Putamen (tissue), 1 donor: ENCODE results near the gene SCG5.
A peak's percentile ranks its signal among the peaks of the same experiment; 100 is the strongest.

Experiments
- DNase-seq: peaks from one replicate; pipeline ENCODE4 v3.0.0-alpha.2; 2016; ENCODE audit warnings: low spot score

The SCG5 gene

GRCh38 chr15:32659340-32660155 is 18.0 kb downstream of the SCG5 start:
- DNase-seq, result no peak

DNA sequence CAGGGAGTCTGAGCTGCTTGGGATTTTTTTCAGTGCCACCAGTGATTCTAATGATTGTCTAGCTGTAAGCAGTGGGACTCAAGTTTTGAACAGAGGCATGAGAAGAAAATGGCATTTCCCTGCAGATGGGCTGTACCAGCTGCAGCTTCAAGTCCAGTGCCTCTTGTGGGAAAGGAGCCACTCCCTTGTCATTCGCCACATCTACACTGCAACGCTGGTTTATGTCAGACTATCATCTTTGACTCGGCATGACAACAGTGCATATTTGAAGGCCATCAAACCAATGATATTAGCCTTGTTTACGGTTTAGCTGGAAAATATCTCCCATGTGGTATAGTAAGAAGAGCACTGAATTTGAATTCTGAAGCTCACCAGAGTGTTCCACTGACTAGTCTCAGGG is 22.2 kb downstream of the SCG5 start:
- no peak for DNase-seq

- DNase-seq, result no peak
Measured at GRCh38 chr15:32664796-32665195, 23.3 kb downstream of the SCG5 start.

DNA sequence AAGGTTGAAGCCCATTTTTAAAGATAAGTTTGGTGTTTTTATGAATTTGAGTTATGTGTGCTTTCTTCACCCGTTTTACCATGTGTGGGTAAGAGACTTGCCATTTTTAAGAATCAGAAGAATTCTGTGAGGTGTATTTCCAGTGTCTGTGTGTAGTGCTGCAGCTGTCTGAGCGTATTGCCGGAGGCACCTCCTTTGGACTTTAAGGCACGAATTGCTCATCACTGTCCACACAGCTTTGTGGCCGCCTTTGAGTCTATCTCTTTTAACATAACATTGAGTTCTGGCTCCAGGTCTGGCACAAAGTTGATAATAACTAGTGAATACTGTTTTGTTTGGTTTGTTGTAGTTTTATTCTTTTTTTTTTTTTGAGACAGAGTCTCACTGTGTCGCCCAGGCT is 25.8 kb downstream of the SCG5 start:
- DNase-seq, result no peak

DNA sequence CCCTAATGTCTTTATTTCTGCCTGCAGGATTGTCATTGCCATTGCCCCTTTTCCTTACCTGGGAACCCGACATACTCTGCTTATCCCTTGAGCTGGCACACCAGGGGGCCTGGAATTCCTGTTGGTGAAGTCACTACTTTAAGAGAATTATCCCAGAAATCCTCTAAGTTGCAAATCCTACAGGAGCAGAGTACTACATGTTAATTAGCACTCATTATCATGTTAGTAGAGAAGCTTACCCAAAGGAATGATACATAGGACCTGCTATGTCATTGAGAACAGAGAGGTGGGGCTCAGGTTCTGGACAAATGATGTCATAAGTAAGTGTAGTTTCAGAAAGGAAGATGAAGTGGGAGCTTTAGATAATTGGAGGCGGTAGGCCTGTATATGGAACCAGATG is 27.4 kb downstream of the SCG5 start:
- no peak for DNase-seq

GRCh38 chr15:32669896-32670611 is 28.5 kb downstream of the SCG5 start:
- DNase-seq, result peak; percentile 91

DNA sequence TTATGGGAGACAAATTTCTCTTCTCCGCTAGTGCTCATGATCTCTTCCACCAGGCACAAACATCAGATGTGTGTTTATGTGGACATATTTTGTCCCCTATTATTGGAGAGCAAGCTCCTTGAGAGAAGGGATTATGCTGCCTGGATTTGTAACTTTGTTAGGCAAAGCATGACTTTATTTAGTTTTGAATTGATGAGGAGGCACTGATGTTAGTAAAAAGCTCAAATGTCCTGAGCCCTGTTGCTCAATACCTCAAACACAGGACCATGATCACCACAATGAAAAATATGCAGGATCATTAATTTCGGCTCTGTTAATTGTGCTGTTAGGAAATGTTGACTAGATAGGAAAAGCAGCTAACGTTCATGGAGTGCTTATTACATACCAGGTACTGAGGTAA is 29.1 kb downstream of the SCG5 start:
- no peak for DNase-seq

GRCh38 chr15:32671339-32672325 is 30.1 kb downstream of the SCG5 start:
- DNase-seq, result peak; percentile 71

DNA sequence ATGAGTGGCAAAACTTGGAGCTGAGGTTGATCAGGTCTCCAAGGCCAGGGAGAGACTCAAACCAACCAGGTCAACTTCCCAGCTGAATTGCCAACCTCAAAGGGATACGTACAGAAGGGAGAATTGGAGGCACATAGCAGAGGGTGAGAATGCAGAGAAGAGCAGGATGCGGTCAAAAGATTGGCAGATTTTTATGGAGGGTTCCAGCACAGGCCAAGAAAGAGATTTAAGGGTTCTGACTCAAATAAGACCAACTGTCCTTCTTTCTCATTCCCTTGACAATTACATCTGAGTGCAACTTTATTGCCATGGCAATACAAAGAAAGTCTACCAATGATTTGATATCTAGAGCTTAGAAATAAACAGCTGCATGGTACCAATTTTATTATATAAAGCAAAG is 33.2 kb downstream of the SCG5 start:
- DNase-seq, result no peak

GRCh38 chr15:32675466-32675865 is 34.0 kb downstream of the SCG5 start:
- DNase-seq, result no peak

DNA sequence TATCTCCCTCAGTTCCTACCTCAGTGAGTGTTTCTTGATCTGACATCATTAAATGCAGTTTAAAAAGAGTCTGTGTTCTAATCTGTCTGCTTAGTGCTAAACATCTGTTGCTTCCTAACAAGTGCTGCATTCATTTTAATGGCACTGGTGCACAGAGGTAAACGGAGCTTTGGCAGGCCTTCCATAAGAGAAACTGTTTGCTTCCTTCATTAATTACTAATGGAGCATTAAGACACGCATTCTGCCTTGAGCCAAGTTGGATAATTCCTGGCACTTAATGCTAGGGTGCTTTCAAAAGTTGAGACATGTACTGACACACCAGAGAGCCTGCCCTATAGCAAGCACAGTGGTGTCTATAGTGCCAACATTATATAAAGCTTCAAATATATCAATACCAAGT is 34.7 kb downstream of the SCG5 start:
- no peak for DNase-seq

DNA sequence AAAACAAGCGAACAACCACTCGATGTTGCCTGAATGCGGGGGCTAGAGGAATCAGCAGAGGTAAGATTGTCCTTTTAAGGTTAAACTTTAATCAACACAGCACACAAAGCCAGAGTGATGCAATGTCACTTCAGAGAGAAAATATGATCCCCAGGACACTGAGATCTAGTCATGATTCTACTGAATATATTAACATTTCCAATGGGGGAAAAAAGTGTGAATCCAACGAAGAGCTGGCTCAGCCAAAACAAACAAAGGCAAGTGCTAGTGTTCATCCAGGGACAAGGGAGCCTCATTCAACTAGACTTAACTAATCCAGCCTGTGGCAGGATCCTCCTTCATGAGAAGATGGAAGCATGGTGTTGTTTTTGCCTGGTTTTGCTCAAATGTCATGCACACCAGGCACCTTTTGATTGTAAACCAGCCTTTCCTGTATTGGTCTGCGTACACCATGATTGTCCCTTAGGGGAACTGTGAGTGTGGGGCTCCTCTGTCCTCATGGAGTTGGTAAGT is 35.8 kb downstream of the SCG5 start:
- no peak for DNase-seq

DNA sequence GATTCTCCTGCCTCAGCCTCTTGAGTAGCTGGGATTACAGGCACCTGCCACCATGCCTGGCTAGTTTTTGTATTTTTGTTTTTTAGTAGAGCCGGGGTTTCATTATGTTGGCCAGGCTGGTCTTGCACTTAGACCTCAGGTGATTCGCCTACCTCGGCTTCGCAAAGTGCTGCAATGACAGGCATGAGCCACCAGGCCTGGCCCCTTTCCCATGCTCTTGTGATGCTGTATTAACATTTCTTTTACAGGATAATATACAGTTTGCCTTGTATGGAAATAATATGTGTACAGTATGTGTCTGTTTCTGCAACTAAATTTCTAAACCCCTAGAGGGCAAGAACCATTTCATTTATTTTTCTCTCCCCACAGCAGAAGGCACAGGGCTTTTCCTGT is 37.8 kb downstream of the SCG5 start:
- no peak for DNase-seq

- no peak for DNase-seq
Measured at GRCh38 chr15:32682569-32682968, 41.1 kb downstream of the SCG5 start.

- no peak for DNase-seq
Measured at GRCh38 chr15:32682977-32683630, 41.6 kb downstream of the SCG5 start.

- DNase-seq, result peak; percentile 54
Measured at GRCh38 chr15:32683906-32684584, 42.5 kb downstream of the SCG5 start.

DNA sequence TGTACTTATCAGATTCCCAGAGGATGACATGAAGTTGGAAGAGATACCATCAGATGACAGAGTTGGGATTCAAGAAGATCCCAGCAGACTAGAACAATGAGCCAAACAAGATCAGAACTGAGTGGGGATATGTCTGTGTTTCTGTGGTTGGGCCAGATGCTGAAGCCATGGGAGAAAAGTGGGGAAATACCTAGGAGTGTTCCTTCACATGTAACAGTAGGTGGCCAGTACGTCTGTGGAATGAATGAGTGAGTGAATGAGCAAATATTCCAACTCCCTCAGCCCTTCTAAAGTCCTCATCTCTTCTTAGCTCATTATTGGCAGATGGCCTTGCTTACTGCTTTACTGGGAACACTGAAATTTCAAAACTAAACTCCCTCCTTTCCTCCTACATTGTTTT is 44.1 kb downstream of the SCG5 start:
- DNase-seq, result no peak

DNA sequence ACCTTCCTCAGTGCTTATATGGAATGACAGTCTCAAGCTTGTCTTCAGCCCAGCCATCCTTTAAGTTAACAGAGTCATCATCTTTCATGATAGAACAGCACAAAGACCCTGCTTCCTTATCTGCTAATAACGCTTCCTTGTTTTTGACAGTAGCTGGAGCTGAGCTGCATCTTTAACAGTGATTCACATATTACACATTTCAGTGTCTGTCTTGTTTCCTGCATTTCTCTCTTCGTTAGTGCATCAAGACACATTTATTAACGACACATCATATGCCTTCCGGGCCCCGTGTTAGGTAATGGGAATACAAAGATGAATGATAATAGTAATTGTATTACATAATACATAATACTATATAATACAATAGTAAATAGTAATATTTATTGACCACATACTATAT is 46.0 kb downstream of the SCG5 start:
- DNase-seq, result no peak

DNA sequence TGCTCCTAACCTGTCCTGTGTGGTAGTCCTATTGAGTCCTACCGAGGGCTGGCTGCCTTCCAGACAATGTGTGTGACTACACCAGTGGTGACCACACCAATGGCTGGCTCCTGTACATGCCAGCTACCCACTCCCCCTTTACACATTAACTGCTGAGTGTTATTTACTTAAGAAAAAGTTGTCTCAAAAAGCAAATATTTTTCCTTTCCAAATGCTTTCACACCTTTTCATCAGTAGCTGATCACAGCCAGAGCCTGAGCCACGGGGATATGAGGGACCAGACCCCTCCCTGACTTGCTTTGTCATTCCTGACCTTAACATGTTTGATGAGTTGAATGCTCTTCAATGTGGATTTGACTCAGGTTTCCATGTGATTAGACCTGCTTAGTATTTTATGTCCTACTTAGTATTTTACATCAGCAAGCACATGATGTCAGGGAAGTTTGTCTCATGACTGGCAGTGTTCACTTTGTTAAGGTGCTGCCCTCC is 46.7 kb downstream of the SCG5 start:
- DNase-seq, result no peak

DNA sequence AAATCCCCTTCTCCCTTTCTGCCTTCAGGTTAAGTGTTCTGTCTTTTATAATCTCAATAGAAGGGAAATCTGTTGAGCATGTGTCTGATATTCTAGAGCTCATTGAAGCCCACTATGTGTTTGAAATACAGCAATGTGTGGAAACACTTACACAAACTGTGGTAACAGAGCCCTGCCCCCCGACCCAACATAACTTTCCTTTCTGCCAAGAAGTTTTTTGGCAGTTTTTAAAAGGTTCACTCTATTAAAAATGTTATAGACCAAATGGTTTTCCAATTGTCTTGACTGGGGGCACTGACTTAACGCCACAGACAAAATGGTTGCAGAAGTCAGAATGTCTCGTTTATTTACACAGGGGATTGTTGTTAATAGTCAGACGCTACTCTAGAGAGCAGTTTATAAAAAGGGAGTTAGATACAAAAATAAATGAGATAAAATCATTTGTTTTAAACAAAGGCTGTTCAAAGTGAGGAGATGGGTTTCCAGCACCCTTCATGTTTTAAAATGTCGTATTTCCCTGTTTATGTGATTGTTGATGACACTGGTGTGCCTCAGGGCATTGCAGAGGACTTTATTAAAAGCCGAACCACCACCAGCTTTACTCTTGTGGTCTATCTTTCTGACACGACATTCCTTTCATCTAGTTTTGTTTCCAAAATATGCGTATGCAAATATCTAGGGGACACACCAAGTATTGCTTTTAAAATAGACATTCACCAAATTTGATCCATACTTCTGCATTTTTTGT is 49.6 kb downstream of the SCG5 start:
- no peak for DNase-seq
